ENCODE results near the gene C2orf92.

Gene C2orf92

DNA sequence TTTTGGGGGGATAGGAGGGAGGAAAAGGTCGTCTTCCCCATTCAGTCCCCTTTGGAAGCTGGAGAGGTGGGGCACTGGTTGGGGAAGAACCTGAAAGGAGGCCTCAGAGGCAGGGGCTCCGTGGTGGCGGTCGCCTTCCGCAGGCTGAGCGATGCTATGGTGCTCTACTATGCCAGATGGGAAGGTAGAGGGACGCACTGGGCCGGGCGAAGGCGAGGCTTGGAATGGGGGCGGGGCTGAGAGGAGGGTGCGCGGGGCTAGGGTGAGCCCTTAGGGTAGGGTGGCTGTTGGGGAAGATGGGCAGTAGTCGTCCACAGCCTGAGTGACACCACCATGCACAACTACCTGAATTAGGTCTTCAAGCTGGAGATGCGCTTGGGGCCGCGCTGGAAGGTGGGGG lies 55.0 kb downstream of the C2orf92 start:
- H3K4me1 Mint-ChIP-seq, result peaks cover 85% of the 10 kb centered on the region
- ATAC-seq, result no peak
- peak overlapping the region in 1 of 2 donors; percentile 7 for H3K27ac Mint-ChIP-seq

DNA sequence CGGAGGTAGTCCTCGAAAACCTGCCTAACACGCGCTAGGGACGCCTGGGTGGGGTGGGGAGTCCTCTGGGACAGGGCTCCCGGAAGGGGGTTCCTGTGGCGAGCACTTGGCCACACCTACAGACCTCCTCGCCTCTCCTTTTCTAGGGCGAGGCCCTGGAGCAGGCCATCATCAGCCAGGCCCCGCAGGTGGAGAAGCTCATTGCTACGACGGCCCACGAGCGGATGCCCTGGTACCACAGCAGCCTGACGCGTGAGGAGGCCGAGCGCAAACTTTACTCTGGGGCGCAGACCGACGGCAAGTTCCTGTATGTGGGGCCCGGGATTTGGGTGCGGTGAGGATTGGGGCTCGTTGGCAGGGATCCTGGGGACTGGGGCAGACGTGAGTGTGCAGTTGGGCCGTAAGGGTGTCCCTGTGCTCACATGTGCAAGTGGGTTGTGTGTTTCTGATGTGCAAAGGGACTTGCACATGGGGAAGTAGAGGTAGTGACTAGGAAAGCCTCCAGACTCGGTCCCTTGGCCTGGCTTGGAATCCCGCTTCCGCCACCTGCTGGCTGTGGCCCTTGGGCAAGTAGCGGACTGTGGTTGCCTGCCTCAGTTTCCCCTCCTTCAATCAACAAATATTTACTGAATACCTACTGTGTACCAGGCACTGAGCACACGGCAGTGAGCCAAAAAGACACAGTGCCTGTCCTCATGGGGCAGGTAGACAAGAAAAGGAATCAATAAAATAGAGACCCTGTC lies 55.6 kb downstream of the C2orf92 start:
- H3K9me3 Mint-ChIP-seq, result peaks cover 4 to 23% of the 10 kb centered on the region in 2 donors
- ATAC-seq (no peak), DNase-seq (no peak)
- H3K4me3 Mint-ChIP-seq, result no peak overlapping the region
- peak overlapping the region in 1 of 2 donors; percentile 19 for H3K27ac Mint-ChIP-seq
- peaks cover 79% of the 10 kb centered on the region for H3K4me1 Mint-ChIP-seq
- no peaks in the 10 kb centered on the region for H3K27me3 Mint-ChIP-seq

More for the DNA sequence above, 55.0 kb downstream of the C2orf92 start:
- H3K9me3 Mint-ChIP-seq, result peaks cover 4 to 21% of the 10 kb centered on the region in 2 donors
- H3K4me3 Mint-ChIP-seq, result no peak overlapping the region
- DNase-seq, result no peak
- no peaks in the 10 kb centered on the region for H3K27me3 Mint-ChIP-seq

DNA sequence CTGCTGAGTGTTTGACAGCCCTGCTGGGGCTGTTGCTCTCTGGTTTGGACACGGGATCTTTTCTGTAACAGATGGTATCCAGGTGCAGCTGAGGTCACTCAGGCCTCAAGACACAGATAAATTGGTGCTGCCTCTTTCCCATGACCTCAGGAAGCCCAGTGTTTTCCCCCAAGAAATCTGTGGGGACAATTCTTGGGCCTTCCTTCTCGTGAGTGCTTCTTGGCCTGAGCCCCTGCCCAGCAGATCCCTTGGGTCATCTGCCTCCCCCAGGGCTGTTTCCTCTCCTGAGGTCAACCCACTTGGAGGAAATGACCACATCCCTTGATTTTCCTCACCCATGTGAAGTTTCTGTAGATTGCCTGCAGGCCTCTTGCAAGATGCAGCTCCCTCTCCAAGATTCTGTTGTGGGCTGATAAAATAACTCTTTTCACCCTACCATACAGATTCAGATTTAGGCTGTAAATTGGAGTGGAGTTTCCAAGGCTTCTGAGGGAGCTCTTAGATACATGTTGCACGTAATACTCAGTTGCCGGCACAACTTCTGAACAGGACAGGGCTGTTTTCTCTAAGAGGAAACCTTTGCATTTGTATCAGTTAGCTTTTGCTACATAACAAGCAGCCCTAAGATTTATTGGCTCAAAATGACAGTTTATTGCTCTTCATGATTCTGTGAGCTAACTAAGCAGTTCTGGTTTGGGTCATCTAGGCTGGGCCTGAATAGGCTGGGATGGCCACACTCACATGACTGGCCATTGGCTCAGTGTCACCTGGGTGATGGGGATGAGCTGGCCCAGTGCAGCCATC lies 57.0 kb downstream of the C2orf92 start:
- no peak overlapping the region for H3K4me3 Mint-ChIP-seq
- H3K4me1 Mint-ChIP-seq, result peaks cover 73% of the 10 kb centered on the region
- ATAC-seq (no peak), DNase-seq (no peak)
- H3K9me3 Mint-ChIP-seq, result peaks cover 4 to 27% of the 10 kb centered on the region in 2 donors
- peak overlapping the region; percentile 60 to 90 for H3K27ac Mint-ChIP-seq
- H3K27me3 Mint-ChIP-seq, result no peaks in the 10 kb centered on the region

DNA sequence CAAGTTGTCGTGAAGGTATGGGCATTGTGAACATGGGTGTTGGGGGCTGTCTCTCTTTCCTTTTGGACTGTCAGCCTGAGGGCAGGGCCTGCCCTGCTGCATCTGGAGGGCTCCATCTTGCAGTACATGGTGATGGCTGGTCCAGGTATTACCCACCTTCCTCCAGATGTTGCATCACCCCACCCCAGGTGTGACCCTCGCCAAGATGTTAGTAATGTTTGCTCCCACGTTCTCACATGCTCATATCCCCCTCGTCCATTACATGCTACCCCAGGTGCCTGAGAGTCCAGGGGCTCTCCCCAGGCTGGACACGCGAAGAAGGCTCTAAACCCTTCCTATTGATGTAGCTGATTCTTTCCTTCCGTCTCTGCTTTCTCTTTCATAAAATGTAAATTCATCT lies 57.8 kb downstream of the C2orf92 start:
- ATAC-seq (peak; percentile 19), DNase-seq (no peak)
- peaks cover 78% of the 10 kb centered on the region for H3K4me1 Mint-ChIP-seq
- H3K27ac Mint-ChIP-seq, result peak overlapping the region; percentile 74 to 90
- peak overlapping the region; percentile 7 to 14 for H3K4me3 Mint-ChIP-seq
- H3K9me3 Mint-ChIP-seq, result peaks cover 4 to 27% of the 10 kb centered on the region in 2 donors
- H3K27me3 Mint-ChIP-seq, result no peaks in the 10 kb centered on the region

DNA sequence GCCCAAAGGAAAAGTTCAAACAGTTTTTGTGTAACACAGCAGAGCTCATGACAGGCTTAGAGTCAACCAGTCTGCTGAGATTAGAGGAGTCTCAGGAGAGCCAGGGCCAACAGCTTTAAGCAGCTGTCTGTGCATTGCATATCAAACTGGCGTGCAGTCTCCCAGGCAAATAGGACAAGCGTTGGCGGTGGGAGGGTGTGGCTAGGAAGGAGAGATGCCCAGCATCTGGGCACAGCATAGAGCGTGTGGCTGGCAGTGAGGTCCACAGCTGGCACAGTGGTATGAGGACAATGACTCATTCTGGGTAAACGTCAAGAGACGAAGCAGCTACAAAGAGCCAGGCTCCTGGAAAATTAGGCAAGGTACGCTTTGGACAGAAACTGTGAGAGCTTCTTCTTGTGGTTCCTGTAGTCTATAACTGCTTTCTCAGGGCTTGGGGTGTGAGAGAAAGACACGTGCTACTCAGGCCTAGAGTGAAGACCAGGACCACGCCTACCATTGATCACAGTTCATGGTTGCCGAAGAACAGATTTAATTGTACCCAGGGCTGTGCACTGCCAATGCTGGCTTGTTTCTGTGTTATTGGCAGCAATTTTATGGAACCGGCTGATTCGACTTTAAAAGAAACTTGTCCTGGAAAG lies 58.7 kb downstream of the C2orf92 start:
- ATAC-seq (peak; percentile 89), DNase-seq (peak in 1 of 2 donors; percentile 53)
- H3K4me1 Mint-ChIP-seq, result peaks cover 75% of the 10 kb centered on the region
- peaks cover 4 to 27% of the 10 kb centered on the region in 2 donors for H3K9me3 Mint-ChIP-seq
- no peaks in the 10 kb centered on the region for H3K27me3 Mint-ChIP-seq
- H3K4me3 Mint-ChIP-seq, result peak overlapping the region; percentile 7 to 14
- H3K27ac Mint-ChIP-seq, result peak overlapping the region; percentile 74 to 90

DNA sequence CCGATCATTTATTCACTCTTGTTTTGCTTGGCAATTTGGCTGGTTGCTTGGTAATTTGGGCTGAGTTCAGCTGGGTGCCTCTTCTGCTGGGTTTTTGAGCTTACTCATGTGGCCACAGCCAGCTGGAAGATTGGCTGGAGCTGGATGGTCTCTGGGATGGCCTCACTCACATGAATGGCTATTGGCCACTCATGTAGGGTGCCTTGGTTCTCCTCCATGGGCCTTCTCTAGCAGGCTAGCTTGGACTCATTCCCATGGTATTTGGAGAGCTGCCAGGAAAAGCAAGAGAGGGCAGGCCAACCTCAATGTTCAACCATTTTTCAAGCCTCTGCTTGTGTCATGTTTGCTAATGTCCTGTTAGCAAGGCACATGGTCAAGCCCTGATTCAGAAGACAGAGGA lies 60.7 kb downstream of the C2orf92 start:
- H3K27me3 Mint-ChIP-seq, result no peaks in the 10 kb centered on the region
- peaks cover 56% of the 10 kb centered on the region for H3K4me1 Mint-ChIP-seq
- H3K4me3 Mint-ChIP-seq, result no peak overlapping the region
- peaks cover 4 to 27% of the 10 kb centered on the region in 2 donors for H3K9me3 Mint-ChIP-seq
- ATAC-seq, result no peak
- no peak for DNase-seq
- peak overlapping the region in 1 of 2 donors; percentile 48 for H3K27ac Mint-ChIP-seq

DNA sequence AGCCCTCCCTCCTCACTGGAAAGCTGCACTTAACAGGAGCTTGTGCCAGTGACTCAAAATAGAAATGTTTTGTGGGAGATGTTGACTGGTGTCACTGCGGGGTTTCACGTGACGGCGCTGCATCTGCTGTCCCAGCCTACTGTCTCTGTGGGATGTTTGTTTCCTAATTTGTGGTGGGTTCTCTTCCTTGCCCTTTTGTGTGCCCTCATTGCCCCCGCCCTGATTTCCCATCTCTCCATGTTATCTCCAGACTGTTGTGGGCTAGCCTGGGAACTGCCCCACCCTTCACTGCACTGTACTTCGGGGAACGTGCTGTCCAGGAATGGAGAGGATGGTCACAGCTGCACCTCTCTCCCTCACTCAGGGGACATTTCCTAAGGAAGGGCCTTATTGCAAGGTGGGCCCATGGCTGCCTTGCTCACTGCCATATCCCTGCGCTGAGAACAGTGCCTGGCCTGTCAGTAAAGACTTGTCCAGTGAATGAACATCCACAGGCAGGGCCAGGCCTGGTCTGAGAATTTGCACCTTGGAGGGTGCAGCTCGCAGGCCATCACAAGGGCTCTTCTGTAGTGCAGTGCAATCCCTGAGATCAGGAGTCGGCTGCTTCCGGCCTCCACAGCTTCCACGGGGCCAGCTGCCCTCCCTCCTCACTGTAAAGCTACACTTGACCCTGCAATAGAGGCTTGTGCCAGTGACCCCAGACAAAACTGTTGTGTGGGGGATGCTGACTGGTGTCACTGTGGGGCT lies 61.9 kb downstream of the C2orf92 start:
- peaks cover 44% of the 10 kb centered on the region for H3K4me1 Mint-ChIP-seq
- ATAC-seq (no peak), DNase-seq (no peak)
- peaks cover 4 to 25% of the 10 kb centered on the region in 2 donors for H3K9me3 Mint-ChIP-seq
- peak overlapping the region; percentile 62 to 87 for H3K27ac Mint-ChIP-seq
- H3K27me3 Mint-ChIP-seq, result no peaks in the 10 kb centered on the region
- no peak overlapping the region for H3K4me3 Mint-ChIP-seq

DNA sequence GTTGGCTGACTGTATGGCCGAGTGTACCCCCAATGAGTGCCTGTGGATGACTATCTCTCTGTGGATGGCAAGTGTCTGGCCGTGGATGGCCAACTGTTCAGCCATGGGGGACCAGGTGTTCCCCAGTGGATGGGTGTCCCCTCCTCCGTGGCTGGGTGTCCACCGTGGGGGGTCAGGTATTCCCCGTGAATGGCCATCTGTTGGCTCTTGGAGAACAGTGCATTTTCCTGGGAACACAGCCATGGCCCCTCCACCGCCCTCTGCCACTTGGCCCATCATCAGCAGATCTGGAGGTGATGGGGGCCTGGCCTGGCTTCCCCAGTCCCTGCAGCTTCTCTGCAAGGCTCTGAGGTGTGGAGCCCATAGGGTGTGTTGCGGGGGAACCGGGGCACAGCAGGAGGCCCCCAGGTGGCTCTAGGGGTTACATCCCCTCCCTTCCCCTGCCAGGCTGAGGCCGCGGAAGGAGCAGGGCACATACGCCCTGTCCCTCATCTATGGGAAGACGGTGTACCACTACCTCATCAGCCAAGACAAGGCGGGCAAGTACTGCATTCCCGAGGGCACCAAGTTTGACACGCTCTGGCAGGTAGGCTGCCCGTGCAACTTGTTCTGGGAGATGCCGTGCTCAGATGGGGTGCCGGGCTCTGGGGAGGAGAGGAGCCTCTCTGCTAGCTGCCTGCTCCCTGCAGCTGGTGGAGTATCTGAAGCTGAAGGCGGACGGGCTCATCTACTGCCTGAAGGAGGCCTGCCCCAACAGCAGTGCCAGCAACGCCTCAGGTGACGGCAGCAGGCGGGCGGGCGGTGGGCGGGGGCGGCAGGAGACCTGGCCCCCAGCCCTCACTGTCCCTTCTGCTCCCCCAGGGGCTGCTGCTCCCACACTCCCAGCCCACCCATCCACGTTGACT lies 63.2 kb downstream of the C2orf92 start:
- no peak overlapping the region for H3K27ac Mint-ChIP-seq
- peaks cover 4 to 13% of the 10 kb centered on the region in 2 donors for H3K9me3 Mint-ChIP-seq
- no peak for ATAC-seq
- H3K27me3 Mint-ChIP-seq, result no peaks in the 10 kb centered on the region
- no peak overlapping the region for H3K4me3 Mint-ChIP-seq
- no peak for DNase-seq
- H3K4me1 Mint-ChIP-seq, result peaks cover 32% of the 10 kb centered on the region

DNA sequence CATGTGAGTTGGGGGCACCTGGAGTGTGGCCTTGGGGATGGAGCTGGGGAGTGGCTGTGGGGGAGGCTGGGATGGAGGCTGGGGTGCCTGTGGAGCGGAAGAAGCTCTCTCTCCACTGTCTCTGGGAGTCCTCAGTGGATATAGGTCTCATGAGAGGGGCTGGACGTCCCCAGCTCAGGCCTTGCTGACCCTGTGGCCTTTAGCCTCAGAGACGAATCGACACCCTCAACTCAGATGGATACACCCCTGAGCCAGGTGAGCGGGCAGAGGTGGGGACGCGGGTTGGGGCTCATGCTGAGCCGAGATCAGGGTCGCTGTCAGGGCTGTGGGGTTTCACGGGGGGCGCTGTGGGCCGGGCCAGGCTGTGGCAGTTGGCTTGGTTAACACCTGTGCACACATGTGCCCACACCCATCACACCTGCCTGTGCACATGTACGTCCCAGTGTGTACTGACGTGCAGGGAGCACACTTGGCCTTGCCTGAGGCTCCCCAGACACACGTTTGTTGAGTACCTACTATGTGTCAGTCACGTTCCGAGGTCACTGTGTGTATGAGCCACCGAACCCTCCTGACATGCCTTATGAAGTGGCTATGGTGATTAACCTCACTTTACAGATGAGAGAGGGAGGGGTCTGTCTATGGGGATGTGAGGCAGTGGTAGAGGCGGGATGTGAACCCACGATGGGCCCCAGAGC lies 64.0 kb downstream of the C2orf92 start:
- DNase-seq (no peak), ATAC-seq (no peak)
- peaks cover 4 to 7% of the 10 kb centered on the region in 2 donors for H3K9me3 Mint-ChIP-seq
- peaks cover 28% of the 10 kb centered on the region for H3K4me1 Mint-ChIP-seq
- peak overlapping the region in 1 of 2 donors; percentile 36 for H3K27ac Mint-ChIP-seq
- no peak overlapping the region for H3K4me3 Mint-ChIP-seq
- H3K27me3 Mint-ChIP-seq, result no peaks in the 10 kb centered on the region

DNA sequence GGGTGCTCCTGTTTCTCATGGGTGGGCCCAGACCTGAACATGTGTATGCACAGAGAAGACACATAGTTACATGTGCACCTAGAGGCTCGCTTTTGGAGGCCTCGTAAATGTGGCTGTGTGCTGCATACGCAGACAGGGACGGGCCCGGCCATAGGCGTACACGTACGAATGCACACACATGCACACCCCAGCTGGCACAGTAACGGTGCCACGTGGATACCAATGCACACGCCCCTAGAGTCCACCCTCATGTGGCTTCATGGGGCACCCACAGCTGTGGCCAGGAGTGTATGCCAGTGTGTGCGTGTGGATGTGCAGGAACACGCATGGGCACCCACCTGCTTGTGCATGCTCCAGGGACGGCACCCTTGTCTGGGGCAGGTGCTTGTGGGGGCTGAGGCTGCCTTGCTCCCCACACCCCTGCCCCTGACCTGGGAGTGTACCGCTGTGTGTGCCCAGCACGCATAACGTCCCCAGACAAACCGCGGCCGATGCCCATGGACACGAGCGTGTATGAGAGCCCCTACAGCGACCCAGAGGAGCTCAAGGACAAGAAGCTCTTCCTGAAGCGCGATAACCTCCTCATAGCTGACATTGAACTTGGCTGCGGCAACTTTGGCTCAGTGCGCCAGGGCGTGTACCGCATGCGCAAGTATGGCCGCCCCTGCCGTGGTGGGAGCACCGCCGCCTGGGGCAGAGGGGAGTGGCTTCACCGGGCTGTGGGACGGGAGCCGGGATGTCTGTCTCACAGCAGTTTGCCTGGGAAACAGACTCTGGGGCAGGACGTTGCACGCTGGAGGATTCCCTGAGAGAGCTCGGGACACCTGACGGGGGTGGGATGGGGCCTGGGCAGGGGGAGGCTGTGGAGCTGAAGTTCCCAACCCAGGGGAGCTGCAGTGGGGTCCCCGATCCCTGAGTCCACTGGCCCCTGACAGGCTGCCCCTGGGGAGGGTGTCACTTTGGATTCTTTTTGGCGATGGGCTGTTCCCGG lies 64.8 kb downstream of the C2orf92 start:
- no peak overlapping the region for H3K4me3 Mint-ChIP-seq
- DNase-seq (no peak), ATAC-seq (no peak)
- H3K27me3 Mint-ChIP-seq, result no peaks in the 10 kb centered on the region
- peaks cover 0 to 7% of the 10 kb centered on the region in 2 donors for H3K9me3 Mint-ChIP-seq
- peak overlapping the region in 1 of 2 donors; percentile 42 for H3K27ac Mint-ChIP-seq
- H3K4me1 Mint-ChIP-seq, result peaks cover 31% of the 10 kb centered on the region

DNA sequence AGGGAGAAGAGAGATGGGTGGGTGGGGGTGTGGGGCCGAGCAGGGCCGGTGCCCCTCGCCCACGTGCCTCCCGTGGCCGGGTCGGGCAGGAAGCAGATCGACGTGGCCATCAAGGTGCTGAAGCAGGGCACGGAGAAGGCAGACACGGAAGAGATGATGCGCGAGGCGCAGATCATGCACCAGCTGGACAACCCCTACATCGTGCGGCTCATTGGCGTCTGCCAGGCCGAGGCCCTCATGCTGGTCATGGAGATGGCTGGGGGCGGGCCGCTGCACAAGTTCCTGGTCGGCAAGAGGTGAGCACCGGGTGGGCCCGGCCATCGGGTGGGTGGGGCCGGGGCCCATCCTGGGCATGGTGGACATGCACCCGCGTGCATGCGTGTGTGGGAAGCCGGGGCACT lies 65.6 kb downstream of the C2orf92 start:
- Mint-ChIP-seq H3K27ac (no peak overlapping the region), H3K4me3 (no peak overlapping the region), H3K27me3 (no peaks in the 10 kb centered on the region), H3K9me3 (peaks cover 0 to 4% of the 10 kb centered on the region in 2 donors), H3K4me1 (peaks cover 31% of the 10 kb centered on the region)
- ATAC-seq, result no peak
- DNase-seq, result no peak

DNA sequence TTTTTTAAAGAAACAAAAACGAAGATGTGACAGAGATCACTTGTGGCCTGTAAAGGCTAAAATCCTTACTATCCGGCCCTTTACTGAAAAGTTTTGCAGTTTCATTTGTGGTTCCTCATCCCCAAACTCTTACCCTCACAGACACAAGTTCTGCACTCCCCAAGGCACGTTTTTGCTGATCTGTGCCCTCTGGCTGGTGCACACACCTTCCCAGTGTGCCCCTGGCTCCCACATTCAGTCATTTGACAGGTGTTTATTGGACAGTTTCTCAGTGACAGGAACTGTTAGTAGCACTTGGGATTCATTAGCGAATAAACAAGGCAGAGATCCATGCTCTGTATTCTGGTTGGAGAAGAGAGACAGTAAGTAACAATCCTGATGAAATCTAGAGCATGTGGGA lies 66.7 kb downstream of the C2orf92 start:
- DNase-seq (no peak), ATAC-seq (no peak)
- no peaks in the 10 kb centered on the region for H3K9me3 Mint-ChIP-seq
- no peak overlapping the region for H3K4me3 Mint-ChIP-seq
- no peaks in the 10 kb centered on the region for H3K27me3 Mint-ChIP-seq
- H3K27ac Mint-ChIP-seq, result no peak overlapping the region
- peaks cover 36% of the 10 kb centered on the region for H3K4me1 Mint-ChIP-seq

Data from stimulated activated naive CD8-positive, alpha-beta T cell treated with anti-CD3 and anti-CD28 coated beads, Interleukin-15, amount 100 ng/mL, for 72 hours (primary cell).